ENCODE measurements around the gene ANKRD33. TPM values are rescaled to one million over a fixed set of nuclear protein-coding genes. Genes with fewer than 3 reads are reported as not detected.
A peak's percentile ranks its signal among the peaks of the same experiment; 100 is the strongest.

The ANKRD33 gene
- total RNA-seq, 1 donor from 2014 or later: not detected

GRCh38 chr12:51925346-51926063, 37.6 kb downstream of the ANKRD33 start:
- Histone ChIP-seq H3K27me3 (no peaks in the 10 kb centered on the region), H3K36me3 (no peaks in the 10 kb centered on the region), H3K27ac (no peak overlapping the region), H3K9me3 (no peaks in the 10 kb centered on the region), H3K4me1 (peaks cover 0 to 3% of the 10 kb centered on the region in 2 donors), H3K4me3 (no peak overlapping the region)
- intact Hi-C loops (cut with DNase I): loop anchor here (2.0 kb wide), 1 partner anchor 55 kb away; no protein-coding TSS in a partner anchor
- TF ChIP-seq CTCF (IDR thresholded peaks at IDR 0.05): no peak
- DNase-seq (ENCODE audit: low spot score in 2 of 2): peak in 1 of 2 donors; percentile 54

GRCh38 chr12:51926064-51926632, 38.2 kb downstream of the ANKRD33 start:
- Histone ChIP-seq H3K27me3 (no peaks in the 10 kb centered on the region), H3K4me1 (peaks cover 0 to 3% of the 10 kb centered on the region in 2 donors), H3K27ac (no peak overlapping the region), H3K4me3 (no peak overlapping the region), H3K9me3 (no peaks in the 10 kb centered on the region), H3K36me3 (no peaks in the 10 kb centered on the region)
- DNase-seq (ENCODE audit: low spot score in 2 of 2): peak in 1 of 2 donors; percentile 42
- intact Hi-C loops (cut with DNase I): no loop called here
- TF ChIP-seq CTCF (IDR thresholded peaks at IDR 0.05): no peak

GRCh38 chr12:51926718-51927117, 38.8 kb downstream of the ANKRD33 start:
- Histone ChIP-seq H3K9me3 (no peaks in the 10 kb centered on the region), H3K27me3 (no peaks in the 10 kb centered on the region), H3K4me1 (peaks cover 0 to 3% of the 10 kb centered on the region in 2 donors), H3K36me3 (no peaks in the 10 kb centered on the region), H3K4me3 (no peak overlapping the region), H3K27ac (no peak overlapping the region)
- peak in 1 of 2 donors; percentile 63 for DNase-seq (ENCODE audit: low spot score in 2 of 2)
- intact Hi-C loops (cut with DNase I): no loop called here
- TF ChIP-seq CTCF (IDR thresholded peaks at IDR 0.05): peak in 2 of 3 experiments; percentile 15 to 35

- H3K27me3 ChIP-seq: no peaks in the 10 kb centered on the region
- no peak for DNase-seq (ENCODE audit: low spot score in 2 of 2)
- no peak overlapping the region for H3K27ac ChIP-seq
- intact Hi-C loops (cut with DNase I): no loop called here
- H3K36me3 ChIP-seq: no peaks in the 10 kb centered on the region
- H3K4me1 ChIP-seq: no peaks in the 10 kb centered on the region
- TF ChIP-seq CTCF (IDR thresholded peaks at IDR 0.05): no peak
- no peak overlapping the region for H3K4me3 ChIP-seq
- H3K9me3 ChIP-seq: no peaks in the 10 kb centered on the region
These were observed 44.5 kb downstream of the ANKRD33 start for GRCh38 chr12:51932218-51933076.

- H3K4me1 ChIP-seq: no peaks in the 10 kb centered on the region
- H3K27ac ChIP-seq: no peak overlapping the region
- no peak overlapping the region for H3K4me3 ChIP-seq
- no peaks in the 10 kb centered on the region for H3K27me3 ChIP-seq
- no peaks in the 10 kb centered on the region for H3K9me3 ChIP-seq
- intact Hi-C loops (cut with DNase I): no loop called here
- no peak for DNase-seq (ENCODE audit: low spot score in 2 of 2)
- H3K36me3 ChIP-seq: no peaks in the 10 kb centered on the region
- TF ChIP-seq CTCF (IDR thresholded peaks at IDR 0.05): no peak
These were observed 46.2 kb downstream of the ANKRD33 start for GRCh38 chr12:51934080-51934479.
